Heart right ventricle (tissue), 16 donors: Measurements from ENCODE around the gene DYSF. TPM values are rescaled to one million over a fixed set of nuclear protein-coding genes. Genes with fewer than 3 reads are reported as not detected.
A peak's percentile ranks its signal among the peaks of the same experiment; 100 is the strongest.

ENCODE experiments used
- ATAC-seq, 8 donors: fragments of 200-7000 bp; cut with Tn5 transposase; one replicate each; pipeline ENCODE4 v1.9.1; 2020; ENCODE audit warnings: mild to moderate bottlenecking in 8 of 8, moderate library complexity in 8 of 8, moderate number of reproducible peaks in 1 of 8
- DNase-seq, 2 donors: peaks; one replicate each; pipeline ENCODE4 v3.0.0-alpha.2; 2020
- H3K27ac ChIP-seq, 10 donors: fragments of 200-600 bp; sonication (generic) in 2 of 10; one replicate each; pipeline versions ENCODE4 v1.5.0 to v1.8.0; 2020 to 2022; ENCODE audit warnings: mild to moderate bottlenecking in 3 of 10
- H3K27me3 ChIP-seq, 7 donors: fragments of 200-600 bp; one replicate each; pipeline ENCODE4 v1.8.0; 2021 to 2022; ENCODE audit warnings: mild to moderate bottlenecking in 2 of 7
- H3K36me3 ChIP-seq, 9 donors: fragments of 200-600 bp; sonication (generic) in 1 of 9; one replicate each; pipeline versions ENCODE4 v1.5.0 to v1.8.0; 2020 to 2022; ENCODE audit warnings: mild to moderate bottlenecking in 2 of 9
- H3K4me1 ChIP-seq, 9 donors: fragments of 200-600 bp; sonication (generic) in 1 of 9; one replicate each; pipeline versions ENCODE4 v1.5.0 to v1.8.0; 2020 to 2022; ENCODE audit warnings: mild to moderate bottlenecking in 4 of 9
- H3K4me3 ChIP-seq, 10 donors: fragments of 200-600 bp; sonication (generic) in 2 of 10; one replicate each; pipeline versions ENCODE4 v1.5.0 to v1.8.0; 2020 to 2022; ENCODE audit warnings: mild to moderate bottlenecking in 7 of 10, moderate library complexity in 2 of 10
- H3K9me3 ChIP-seq, 11 donors: fragments of 200-600 bp in 10 of 11; sonication (generic) in 2 of 11; one replicate each; pipeline versions ENCODE4 v1.5.0 to v1.8.0; 2013 to 2022; ENCODE audit warnings: mild to moderate bottlenecking in 2 of 11, control low read depth in 1 of 11, moderate library complexity in 1 of 11
- WGBS, 2 donors: extraction: QIAGEN DNeasy Blood & Tissue Kit; methylation state at CpG; one replicate each; pipeline ENCODE4 v1.1.7; 2013; ENCODE audit warnings: inconsistent platforms in 1 of 2; 5-methylcytosine and 5-hydroxymethylcytosine counted together
- intact Hi-C, 10 donors: fragments of 100-400 bp; cut with DNase I; formaldehyde crosslinking; loops; one replicate each; pipeline versions ENCODE4 v1.11.1 to v1.14.2; 2022
- polyA plus RNA-seq, 2 donors: library from polyadenylated mRNA; stranded (reverse); fragments of 200-250 nt; gene quantifications; one replicate each; pipeline ENCODE4 v1.2.3, GENCODE V29; 2013
- total RNA-seq, 10 donors: library from RNA; stranded (reverse); fragmentation: NEBNext Ultra II Directional in 3 of 10; extraction: Animal tissue kit (Norgen Biotek cat#: 25700) in 3 of 10; gene quantifications; one replicate each; pipeline versions ENCODE4 v1.2.1 to v1.2.4, GENCODE V29; 2021 to 2023
- TF ChIP-seq, protein P1 (sequence below), 9 donors: fragments of 200-600 bp; sonication (generic) in 2 of 9; IDR thresholded peaks; one replicate each; pipeline versions ENCODE4 v1.5.0 to v1.8.0; 2021 to 2022; ENCODE audit warnings: antibody characterized with exemption in 9 of 9, mild to moderate bottlenecking in 5 of 9, moderate library complexity in 1 of 9
- donor health status: Arrhythmogenic right ventricular cardiomyopathy.
- donor health status: ischemic (EF 13 %, LVEDD 7.1; RV severe dilation, severe dysfunction).
- donor health status: healthy with polysubstance abuse.
- donor health status: DM: no; HTN: yes; CAD: no.
- donor health status: DM: no; HTN: no; CAD: no.
- donor health status: ischemic (EF 25% LVEDD 6.9; RV normal size, moderate dysfunction).
- donor health status: ischemic (EF 25% LVEDD 5.7; RV mildly dilated, moderate dysfunction).
- donor health status: healthy.
- donor health status: DM: yes; HTN: yes; CAD: no.
- donor health status: Ischemic cardiomyopathy.
- donor health status: ischemic (EF 35%, LVEDD 5.7; RV mildly dilated, moderate dysfunction).
- donor health status: nonischemic (EF 11% LVEDD 7.7; RV severe dilation, severe dysfunction).
- donor health status: DM: yes; HTN: yes; CAD: no.
- donor health status: PGD.
- donor health status: ischemic (EF 29% LVEDD 5.4; RV normal size, mild dysfunction).
- donor health status: nonischemic (EF 23%, LVEDD 6.1; RV moderate dilation, normal function).

The DYSF gene
- total and polyA plus RNA-seq, 12 donors = 20.6 to 100 (median 64.8) TPM

GRCh38 chr2:71702971-71703898 lies 249.9 kb downstream of the DYSF start:
- ATAC-seq (no peak), DNase-seq (no peak)
- H3K9me3 ChIP-seq = no peaks in the 10 kb centered on the region
- no peaks in the 10 kb centered on the region for H3K36me3 ChIP-seq
- H3K27me3 ChIP-seq = no peaks in the 10 kb centered on the region
- H3K4me3 ChIP-seq = no peak overlapping the region
- WGBS, 2 donors = 76 to 84% methylated on average over 13 of the region's 13 CpGs
- intact Hi-C loops = no loop called here
- peak overlapping the region in 2 of 10 donors; percentile 86 to 89 for H3K27ac ChIP-seq
- H3K4me1 ChIP-seq = peaks cover 12 to 84% (median 64%) of the 10 kb centered on the region in 9 donors
- TF ChIP-seq, protein P1, sequence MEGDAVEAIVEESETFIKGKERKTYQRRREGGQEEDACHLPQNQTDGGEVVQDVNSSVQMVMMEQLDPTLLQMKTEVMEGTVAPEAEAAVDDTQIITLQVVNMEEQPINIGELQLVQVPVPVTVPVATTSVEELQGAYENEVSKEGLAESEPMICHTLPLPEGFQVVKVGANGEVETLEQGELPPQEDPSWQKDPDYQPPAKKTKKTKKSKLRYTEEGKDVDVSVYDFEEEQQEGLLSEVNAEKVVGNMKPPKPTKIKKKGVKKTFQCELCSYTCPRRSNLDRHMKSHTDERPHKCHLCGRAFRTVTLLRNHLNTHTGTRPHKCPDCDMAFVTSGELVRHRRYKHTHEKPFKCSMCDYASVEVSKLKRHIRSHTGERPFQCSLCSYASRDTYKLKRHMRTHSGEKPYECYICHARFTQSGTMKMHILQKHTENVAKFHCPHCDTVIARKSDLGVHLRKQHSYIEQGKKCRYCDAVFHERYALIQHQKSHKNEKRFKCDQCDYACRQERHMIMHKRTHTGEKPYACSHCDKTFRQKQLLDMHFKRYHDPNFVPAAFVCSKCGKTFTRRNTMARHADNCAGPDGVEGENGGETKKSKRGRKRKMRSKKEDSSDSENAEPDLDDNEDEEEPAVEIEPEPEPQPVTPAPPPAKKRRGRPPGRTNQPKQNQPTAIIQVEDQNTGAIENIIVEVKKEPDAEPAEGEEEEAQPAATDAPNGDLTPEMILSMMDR (IDR thresholded peaks at IDR 0.05) = no peak

- intact Hi-C loops = no loop called here
- TF ChIP-seq, protein P1 (IDR thresholded peaks at IDR 0.05) = no peak
- peak overlapping the region in 1 of 10 donors; percentile 41 for H3K27ac ChIP-seq
- DNase-seq (no peak), ATAC-seq (peak in 1 of 8 donors; percentile 2)
- no peak overlapping the region for H3K4me3 ChIP-seq
- no peaks in the 10 kb centered on the region for H3K9me3 ChIP-seq
- 67 to 73% methylated on average over 9 of the region's 9 CpGs for WGBS, 2 donors
- peaks cover 12 to 84% (median 64%) of the 10 kb centered on the region in 9 donors for H3K4me1 ChIP-seq
- no peaks in the 10 kb centered on the region for H3K27me3 ChIP-seq
- no peaks in the 10 kb centered on the region for H3K36me3 ChIP-seq
Observed at GRCh38 chr2:71704131-71704561, 250.8 kb downstream of the DYSF start.

DNA sequence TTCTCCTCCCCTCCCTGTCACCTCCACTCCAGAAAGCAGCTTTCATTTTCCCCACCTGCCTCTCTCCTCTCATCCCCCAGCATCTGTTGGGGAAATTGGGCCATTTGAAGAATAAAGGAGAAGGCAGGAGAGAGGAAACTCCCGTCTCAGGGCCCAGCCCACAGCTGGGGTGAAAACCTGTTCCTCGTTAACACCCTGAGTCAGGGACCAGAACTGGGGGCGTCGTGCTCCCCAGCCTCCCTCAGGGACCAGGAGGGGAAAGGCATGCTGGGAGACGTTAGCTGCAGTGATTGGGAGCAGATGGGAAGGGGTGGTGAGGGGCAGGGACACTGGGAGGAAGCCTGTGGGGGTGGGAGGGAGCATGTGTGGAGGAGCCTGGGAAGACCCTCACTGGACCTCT lies 251.3 kb downstream of the DYSF start:
- Histone ChIP-seq H3K9me3 (no peaks in the 10 kb centered on the region), H3K36me3 (no peaks in the 10 kb centered on the region), H3K4me3 (no peak overlapping the region), H3K27me3 (no peaks in the 10 kb centered on the region), H3K4me1 (peaks cover 12 to 79% (median 63%) of the 10 kb centered on the region in 9 donors), H3K27ac (peak overlapping the region in 1 of 10 donors; percentile 41)
- intact Hi-C loops = no loop called here
- DNase-seq (no peak), ATAC-seq (no peak)
- 68 to 71% methylated on average over 5 of the region's 5 CpGs for WGBS, 2 donors
- TF ChIP-seq, protein P1 (IDR thresholded peaks at IDR 0.05) = no peak

GRCh38 chr2:71705171-71705960 lies 252.0 kb downstream of the DYSF start:
- peaks cover 8 to 72% (median 56%) of the 10 kb centered on the region in 9 donors for H3K4me1 ChIP-seq
- ATAC-seq (peak in 3 of 8 donors; percentile 9 to 21 (median 11)), DNase-seq (no peak)
- H3K27ac ChIP-seq = peak overlapping the region in 1 of 10 donors; percentile 31
- no peak overlapping the region for H3K4me3 ChIP-seq
- H3K27me3 ChIP-seq = no peaks in the 10 kb centered on the region
- TF ChIP-seq, protein P1 (IDR thresholded peaks at IDR 0.05) = no peak
- WGBS, 2 donors = 73 to 86% methylated on average over 19 of the region's 19 CpGs
- intact Hi-C loops = no loop called here
- no peaks in the 10 kb centered on the region for H3K9me3 ChIP-seq
- no peaks in the 10 kb centered on the region for H3K36me3 ChIP-seq
